ENCODE measurements around the gene TTC32.
A peak's percentile ranks its signal among the peaks of the same experiment; 100 is the strongest.
"Not testable (repeated sequence)": the region's sequence is repeated elsewhere in the genome, so short reads cannot be mapped to it uniquely, and the experiment has no call there.

The TTC32 gene

DNA sequence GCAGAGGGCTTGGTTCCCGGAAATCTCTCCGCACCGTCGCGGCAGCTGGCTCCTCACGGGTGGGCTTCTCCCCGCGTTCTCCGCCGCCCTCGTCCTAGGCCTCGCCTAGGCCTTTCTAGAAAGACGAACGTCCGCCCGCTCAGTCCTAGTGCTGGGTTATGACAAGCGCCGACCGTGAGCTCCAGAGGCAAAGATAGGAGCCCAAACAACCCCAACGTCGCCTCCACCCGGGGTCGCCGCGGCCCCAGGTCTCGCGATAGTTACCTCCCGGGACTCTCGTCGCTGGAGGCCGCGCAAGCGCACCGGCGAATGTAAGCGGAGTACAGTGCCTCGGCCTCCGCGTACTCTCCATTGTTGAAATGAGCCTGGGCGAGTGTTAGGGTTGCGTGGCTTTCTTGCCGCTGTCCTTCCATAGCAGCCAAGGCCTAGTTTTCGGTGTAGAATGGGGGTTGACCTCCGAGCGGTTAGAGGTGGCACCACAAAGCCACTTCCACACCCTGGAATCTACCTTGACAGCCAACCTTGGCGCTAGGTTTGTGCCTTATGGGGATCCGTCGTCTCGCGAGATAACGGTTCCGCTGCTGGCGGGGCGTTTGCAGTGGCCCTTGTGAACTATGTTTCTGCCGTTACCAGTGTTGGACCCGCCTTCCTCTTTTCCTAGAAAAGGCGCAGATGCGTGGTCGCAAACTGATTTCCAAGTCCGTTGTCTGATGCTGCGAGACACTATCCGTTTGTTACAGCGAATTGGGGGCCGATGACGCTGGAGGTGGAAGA is at the start of gene TTC32:
TSS of gene TTC32 (minus strand) at position 542 of the 774 bp plus-strand sequence. CDS start at position 413, 129 bp downstream.
- peak; percentile 93 to 94 for DNase-seq

DNA sequence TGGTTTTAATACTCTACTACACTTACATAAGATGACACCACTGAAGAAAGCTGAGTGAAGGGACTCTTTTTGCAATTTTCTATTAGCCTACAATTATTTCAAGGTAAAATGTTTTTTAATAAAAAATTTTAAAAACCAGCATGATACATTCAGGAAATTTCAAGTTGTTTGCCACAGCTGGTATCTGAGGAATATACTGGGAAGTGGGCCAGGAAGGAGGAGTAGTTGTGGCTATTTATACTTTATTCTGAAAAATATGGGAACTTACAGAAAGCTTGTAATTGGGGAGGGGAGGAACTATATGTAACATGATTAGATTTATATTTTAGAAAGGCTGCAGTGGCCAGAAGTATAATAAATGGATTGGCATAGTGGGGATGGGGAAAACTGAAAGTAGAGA is 47.3 kb upstream of the TTC32 start:
- no peak for DNase-seq

DNA sequence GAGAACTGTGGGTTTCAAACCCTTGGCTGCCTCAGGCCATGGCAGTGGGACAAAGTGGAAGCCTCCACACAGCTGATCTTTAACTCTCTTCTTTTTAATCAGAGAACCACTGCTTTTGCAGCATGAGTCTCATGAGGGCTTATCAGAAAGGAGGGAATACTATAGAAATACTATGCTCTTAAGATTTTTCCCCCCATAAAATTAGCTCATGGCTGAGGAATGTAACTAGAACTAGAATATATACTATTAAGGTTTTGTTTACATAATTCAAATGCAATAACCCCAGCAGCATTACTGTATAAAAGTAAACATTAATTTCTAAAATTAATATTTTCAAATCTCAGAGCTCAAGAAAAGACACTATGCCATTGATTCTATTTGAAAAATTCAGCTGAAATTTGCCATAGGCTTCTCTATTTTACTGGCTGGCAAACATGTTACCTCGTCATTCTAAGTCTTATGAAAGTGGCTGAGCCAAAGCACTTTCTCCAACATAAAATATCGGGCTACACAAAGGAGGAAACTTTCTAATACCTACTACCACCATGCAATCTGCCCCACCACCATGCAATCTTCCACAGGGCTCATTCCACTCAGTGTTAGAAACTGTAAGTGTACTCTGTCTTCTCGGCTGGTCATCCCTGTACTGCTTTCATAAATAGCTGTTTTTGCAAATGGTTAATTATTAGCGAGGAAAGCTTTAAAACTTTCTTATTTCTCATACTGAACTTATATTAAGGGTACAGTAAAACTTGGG is 45.6 kb upstream of the TTC32 start:
- DNase-seq, result no peak

DNA sequence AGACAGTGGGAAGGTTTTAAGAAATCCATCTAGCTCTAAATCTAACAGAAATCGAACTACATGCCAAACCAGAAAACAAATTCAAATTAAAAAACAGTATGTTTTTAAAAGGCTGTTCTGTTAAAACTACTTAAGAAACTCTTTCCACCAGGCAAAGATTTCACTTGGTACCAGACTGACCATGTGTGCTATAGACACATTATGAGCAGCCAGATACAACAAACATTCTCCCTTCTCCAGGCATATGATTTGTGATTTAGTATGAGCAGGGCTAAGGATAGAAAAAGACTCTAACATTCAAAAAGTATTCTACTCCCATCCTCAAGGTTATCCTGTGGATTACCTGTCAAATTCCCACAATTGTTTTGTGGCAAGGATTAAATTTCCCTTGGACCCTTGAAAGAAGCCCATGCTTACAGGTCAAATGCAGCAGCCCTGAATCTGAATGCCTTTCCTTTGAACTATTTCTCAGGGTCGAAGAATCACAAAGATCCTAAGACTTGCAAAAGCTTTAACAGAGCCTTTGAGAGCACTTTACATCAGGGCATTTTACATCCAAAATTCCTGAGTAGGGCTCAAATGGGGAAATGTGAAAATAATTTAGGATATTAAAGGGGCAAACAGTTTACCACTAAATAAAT is 42.5 kb upstream of the TTC32 start:
- DNase-seq, result no peak

DNA sequence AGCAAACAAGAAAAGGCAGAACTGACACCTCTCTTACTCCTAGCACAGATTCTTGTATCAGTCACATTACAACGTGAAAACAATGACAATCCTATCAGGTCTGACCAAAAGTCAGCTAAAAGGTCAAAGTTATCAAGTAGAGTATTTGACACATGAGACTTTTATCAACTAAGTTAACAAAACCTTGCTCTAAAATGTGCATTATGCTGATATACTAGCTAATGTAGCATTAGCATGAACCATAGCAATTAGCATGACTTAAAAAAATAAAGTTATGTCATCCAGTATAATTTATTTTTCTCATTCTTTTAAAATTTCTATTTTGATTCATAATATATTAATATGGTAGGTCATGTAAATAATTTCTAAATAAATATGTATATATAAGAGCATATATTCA is 41.4 kb upstream of the TTC32 start:
- DNase-seq, result no peak

DNA sequence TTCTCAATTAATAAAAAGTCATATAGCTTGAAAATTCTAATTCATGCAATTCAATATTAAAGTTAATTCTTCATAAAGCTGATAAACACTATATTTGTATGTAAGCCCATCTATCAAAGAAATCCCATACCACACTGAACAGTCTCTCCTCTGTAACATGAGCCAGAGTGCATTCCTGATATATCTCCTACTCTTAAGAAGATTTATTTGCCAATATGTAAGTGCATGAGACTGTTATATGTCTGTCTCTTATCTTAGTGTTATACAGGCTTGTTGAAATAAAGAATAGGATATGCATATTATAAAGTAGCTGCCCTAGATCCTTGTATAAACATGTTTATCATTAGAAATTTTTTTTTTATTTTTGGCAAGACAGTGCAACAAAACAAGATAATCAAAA is 40.4 kb upstream of the TTC32 start:
- no peak for DNase-seq

DNA sequence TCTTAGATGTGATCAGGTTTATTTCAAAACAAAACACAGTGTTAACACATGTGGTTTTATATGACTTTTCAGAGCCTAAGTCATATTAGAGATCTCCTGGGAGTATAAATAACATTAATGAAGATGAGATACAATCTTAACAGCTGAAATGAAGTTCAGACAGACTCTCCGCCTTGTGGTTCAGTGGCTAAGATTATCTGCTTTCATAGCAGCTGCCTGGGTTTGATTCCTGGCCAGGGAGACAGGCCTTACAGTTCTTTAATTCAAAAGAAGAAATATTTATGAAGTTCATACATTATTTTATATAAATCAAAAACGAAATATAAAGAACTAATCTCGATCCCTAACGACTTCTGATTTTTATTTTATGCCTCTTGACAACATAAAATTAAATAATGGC is 35.2 kb upstream of the TTC32 start:
- no peak for DNase-seq

DNA sequence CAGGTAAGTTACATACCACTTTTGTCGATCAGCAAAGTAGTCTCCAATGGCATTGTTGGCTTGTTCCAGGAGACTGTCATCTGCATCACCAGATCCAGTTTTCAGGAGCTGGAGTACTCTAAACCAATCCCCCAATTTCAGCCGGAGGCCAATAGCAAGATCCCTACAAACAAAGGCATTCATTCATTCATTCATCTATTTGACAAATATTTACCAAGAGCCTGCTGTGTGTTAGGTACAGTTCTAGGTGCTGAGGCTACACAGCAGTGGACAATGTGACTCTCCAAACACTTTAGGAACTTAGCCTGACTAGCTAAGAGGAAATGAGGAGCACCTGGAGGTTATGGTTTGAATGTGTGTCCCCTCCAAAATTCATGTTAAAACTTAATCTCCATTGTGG is 34.4 kb upstream of the TTC32 start:
- DNase-seq, result no peak

DNA sequence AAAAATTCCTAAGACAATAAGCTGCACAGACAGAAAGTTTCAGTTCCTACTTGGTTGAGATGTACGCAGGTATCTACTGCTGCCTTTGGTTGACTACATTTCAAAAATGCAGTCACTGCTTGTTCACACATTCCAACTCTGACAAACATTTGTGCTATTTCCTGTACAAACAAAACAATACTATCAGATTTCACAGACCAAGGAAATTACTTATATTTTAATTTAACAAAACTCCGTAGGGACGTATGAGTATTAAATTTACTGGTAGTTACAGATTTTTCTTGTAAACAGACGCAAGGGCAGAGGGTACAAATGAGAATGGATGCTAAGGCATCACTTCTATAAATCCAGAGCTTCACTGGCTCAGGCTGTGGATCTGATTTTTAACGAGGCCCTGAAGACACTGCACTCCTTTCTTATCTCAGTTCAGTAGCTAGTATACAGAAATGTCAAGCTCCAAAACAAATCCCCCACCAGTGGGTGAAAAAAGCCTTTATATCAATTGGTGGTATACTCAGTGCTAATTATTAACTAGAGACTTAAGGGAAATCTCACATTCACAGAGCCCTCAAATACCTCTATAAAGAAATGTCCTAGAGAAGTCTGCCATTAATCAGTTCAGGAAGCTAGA is 31.7 kb upstream of the TTC32 start:
- DNase-seq, result no peak

DNA sequence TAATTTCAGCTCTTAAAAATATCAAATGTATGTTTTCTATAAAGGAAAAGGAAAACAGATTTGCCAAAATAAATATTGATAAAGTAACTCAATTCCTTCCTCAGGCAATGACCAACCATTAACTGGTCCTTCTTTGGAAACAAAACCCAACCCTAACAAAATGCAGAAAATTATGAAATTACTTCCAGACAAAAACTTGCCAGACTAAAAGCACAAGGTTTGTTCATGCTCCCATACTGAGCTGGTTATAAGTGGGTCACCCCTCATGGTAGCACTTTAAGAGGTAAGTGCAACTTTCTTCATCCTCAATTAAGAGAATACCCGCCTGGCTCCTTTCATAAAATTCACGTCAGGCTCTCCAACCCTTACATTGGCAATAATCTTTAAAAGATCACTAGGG is 31.1 kb upstream of the TTC32 start:
- DNase-seq, result no peak

DNA sequence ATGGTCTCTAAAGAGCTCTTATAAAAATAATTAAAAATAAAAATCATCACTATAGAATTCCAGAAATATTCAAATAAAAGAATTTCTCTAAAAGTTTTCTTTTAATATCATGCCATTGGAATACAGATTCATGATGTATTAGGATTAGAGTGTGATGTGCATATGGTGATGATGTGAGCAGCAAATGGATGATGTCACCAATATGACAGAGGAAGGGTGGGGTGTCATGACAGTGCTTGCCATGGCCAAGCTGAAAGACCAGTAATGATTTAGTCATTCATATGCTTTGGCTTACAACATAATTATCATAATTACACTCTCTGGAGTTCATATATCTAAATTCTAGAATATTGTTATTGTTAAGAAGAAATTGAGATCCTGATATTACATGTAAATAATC is 27.4 kb upstream of the TTC32 start:
- DNase-seq, result no peak

DNA sequence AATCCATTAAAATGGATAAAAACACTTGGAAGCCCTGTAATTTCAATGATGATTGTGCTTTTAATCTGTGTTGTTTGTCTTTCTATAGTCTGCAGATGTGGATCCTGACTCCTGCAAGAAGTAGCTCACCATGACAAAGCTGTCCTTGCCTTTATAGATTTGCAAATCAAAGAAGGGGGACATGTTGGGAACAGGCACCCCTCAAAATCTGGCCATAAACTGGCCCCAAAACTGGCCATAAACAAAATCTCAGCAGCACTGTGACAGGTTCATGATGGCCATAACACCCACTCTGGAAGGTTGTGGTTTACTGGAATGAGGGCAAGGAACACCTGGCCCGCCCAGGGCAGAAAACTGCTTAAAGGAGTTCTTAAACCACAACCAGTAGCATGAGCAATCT is 26.0 kb upstream of the TTC32 start:
- DNase-seq, result not testable (repeated sequence)

DNA sequence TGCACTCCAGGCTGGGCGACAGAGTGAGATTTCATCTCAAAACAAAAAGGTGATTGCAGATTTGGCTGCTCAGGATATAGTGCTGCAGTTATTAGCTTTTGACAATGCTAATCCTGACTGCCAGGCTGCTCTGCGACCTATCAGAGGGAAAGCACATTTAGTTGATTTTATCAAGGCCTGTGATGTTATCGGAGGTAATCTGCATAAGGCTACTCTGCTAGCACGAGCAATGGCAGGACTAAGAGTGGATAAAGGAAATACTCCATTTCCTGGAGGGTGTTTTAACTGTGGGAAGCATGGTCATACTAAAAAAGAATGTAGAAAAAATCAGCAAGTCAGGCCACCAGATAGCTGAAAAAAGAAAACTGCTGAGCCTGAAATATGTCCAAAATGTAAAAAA is 22.7 kb upstream of the TTC32 start:
- DNase-seq, result not testable (repeated sequence)

DNA sequence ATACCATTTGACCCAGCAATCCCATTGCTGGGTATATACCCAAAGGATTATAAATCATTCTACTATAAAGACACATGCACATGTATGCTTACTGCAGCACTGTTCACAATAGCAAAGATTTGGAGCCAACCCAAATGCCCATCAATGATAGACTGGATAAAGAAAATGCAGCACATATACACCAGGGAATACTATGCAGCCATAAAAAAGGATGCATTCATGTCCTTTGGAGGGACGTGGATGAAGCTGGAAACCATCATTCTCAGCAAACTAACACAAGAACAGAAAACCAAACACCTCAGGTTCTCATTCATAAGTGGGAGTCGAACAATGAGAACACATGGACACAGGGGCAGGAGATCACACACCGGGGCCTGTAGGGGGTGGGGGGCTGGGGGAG is 20.4 kb upstream of the TTC32 start:
- DNase-seq, result not testable (repeated sequence)

DNA sequence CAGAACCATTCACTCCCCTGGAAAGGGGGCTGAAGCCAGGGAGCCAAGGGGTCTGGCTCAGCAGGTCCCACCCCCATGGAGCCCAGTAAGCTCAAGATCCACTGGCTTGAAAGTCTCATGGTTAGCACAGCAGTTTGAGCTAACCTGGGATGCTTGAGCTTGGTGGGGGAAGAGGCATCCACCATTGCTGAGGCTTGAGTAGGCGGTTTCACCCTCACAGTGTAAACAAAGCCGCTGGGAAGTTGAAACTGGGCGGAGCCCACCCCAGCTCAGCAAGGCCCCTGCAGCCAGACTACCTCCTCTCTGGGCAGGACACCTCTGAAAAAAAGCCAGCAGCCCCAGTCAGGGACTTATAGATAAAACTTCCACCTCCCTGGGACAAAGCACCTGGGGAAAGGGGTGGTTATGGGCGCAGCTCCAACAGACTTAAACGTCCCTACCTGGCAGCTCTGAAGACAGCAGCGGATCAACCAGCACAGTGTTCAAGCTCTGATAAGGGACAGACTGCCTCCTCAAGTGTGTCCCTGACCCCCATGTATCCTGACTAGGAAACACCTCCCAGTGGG is 14.7 kb upstream of the TTC32 start:
- DNase-seq, result no peak

DNA sequence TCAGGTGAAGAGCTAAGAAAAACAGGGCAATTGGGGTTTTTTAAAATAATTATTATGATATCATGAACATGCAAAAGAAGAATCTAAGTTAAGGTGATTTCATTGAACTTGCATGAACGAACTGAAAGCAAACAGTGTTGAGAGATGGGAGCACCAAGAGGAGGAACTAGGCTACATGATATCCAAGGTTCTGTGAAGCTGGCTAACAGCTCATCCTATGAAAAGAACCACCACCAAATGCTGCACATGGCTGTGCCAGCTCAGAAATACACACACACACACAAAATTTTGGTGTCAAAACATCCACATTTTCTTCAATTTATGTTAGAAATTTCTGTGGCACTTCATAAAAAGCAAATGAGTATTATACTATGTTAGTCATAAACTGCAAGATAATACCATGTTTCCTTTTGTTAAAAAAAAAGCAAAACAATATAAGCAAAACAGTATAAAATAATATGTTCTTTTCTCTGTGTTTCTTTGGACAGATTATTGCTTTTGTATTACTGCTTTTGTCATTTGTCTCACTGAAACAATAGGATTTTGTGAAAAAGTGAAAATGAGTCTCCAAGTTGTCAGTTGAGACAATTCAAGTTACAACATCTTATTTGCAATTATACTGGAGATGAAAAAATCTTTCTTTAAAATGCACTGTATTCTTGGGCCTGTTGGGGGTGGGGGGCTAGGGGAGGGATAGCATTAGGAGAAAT is 12.6 kb upstream of the TTC32 start:
- DNase-seq, result no peak

DNA sequence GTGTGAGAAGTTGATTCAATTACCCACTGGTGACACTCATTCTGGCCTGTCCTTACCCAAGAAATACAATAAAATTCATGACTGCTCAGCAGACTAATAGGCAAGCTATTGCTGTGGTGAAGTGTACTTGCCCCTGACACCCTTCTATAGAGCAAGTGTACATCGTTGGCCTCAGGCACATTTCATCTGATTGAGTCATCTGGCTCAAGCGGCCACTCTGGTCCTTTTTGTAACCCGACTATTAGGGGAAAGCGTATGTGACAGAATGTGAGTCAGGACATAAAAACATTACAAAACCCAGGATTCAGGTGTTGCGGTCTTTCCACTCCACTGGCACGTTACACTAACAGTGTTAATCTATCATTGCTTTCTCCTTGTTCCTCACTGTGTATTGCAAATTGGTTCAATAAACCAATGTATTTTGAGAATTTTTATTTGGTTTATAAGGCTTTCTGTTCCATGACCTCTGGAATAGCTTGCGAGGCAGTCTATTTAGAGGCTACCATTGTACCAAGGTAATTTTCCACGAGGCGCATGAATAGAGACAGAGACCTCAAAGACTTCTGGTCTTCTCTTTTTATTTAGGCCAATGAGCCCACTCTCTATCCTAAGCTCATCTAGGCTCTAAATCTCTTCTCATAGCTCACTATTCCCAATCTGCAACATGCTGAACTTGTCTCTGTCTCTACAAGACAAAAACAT is 10.2 kb upstream of the TTC32 start:
- DNase-seq, result no peak

DNA sequence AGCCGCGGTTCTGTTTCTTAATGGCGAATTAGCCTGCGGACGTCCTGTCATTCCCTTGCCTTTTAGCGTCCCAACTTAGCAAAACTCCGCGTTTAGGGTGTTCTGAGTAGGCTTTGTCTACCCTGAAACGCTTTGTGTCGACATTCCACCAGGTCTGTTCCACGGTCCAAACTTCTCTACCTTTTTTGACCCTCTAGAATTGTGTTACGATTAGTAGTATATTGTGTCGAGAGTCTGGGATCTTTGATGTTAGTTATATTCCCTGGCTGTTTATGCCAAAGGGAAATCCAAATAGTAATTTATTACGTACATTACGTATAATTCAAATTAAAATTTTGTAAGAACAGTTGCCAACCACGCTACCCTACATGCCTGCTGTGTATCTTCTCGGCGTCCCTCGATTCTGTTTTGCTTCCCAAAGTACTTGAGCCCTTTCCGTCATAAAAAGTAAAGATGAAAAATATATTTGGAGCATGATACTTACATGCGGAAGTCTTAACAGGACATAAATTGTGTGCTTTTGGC is 495 bp upstream of the TTC32 start:
- DNase-seq, result no peak

DNA sequence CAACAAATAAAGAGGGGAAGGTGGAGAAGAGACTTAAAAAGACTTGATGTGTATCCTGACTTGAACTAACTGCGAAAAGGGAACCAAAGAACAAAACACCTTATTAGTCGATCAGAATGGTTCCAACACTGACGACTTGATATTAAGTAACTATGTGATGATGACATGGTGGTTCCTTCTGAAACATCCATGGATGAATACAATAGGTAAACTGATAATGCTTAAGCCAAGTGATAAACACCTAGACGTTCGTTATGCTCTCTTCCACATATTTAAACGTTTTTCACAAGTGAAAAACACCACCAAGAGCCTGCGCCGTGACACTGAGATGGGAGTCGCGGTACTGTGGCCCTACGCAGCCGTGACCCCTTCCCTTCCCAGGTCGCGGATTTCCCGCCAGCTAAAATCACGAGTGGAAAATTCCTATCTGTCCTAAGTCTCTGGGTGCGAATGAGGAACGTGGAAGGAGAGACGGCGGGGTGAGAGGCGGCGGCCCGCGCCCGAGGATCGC is 797 bp downstream of the TTC32 start:
- peak in 1 of 2 donors; percentile 39 for DNase-seq

DNA sequence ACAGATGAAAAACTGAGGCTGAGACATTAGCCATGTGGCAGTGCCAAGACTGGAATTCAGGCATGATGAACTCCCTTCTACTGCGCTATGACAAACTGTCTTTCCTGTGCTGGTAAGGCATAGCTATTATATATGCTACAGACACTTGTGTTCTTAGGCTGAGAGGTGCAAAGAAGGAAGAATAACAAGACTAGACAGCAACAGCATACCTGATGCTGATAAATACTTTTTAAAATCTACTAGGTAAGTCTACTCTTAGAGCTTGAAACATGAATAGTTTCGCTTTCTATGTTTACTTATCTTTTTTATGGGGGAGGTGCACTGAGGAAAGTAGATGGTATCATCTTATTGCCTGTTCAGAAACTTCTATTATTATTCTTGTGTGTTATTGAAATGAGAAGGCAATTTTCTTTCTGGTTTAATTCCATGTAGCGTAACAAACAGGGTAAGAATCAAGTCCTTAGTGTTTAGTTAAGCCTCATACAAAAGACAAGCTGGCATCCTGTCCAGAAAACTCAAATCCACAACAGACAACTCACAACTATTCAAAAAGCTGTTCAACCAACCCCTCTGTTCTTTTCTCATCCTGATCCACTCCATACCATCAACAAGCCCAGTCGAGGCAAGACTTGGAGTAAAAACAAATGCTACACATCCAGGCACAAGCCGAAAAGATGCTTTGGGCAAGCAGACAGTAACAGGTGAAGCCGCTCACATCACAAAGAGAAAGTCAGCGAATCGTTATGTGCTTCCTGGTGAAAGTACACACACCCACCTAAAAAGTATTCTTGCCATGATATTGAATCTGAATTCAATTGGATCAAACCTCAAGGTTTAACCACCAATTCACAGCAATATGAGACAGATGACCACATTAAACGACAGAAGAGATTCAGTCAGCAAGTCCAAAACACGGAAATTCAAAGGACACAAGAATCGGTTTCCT is 1.5 kb downstream of the TTC32 start:
- DNase-seq, result peak; percentile 5 to 59
